Astrocyte (in vitro differentiated cells and primary cell): ENCODE data around the gene MAPK9. TPM values are rescaled to one million over a fixed set of nuclear protein-coding genes. Genes with fewer than 3 reads are reported as not detected.
A peak's percentile ranks its signal among the peaks of the same experiment; 100 is the strongest.

ENCODE experiments used
- DNase-seq: peaks from one replicate; pipeline ENCODE4 v3.0.0-alpha.2; 2010; ENCODE audit warnings: low read depth
- FAIRE-seq: peaks from 2 replicates; lab custom pipeline; 2011; peaks lifted over from hg19 to GRCh38; lab: Jason Lieb, UNC
- H2AFZ ChIP-seq: 2 replicates; pipeline ENCODE4 v1.6.0; 2012; ENCODE audit warnings: low read depth, low read length, inconsistent platforms
- H3K27ac ChIP-seq: 2 replicates; pipeline ENCODE4 v1.5.1; 2011; ENCODE audit warnings: low read depth, low read length, inconsistent platforms
- H3K27me3 ChIP-seq: 2 replicates; pipeline ENCODE4 v1.6.0; 2011; ENCODE audit warnings: low read length, inconsistent platforms; ENCODE audit not compliant: insufficient read depth
- H3K36me3 ChIP-seq: 2 replicates; pipeline ENCODE4 v1.5.1; 2011; ENCODE audit warnings: low read length, inconsistent platforms; ENCODE audit not compliant: insufficient read depth
- H3K4me1 ChIP-seq: 2 replicates; pipeline ENCODE4 v1.5.1; 2011; ENCODE audit warnings: low read length, inconsistent platforms; ENCODE audit not compliant: insufficient read depth
- H3K4me2 ChIP-seq: 2 replicates; pipeline ENCODE4 v1.6.0; 2012; ENCODE audit warnings: low read length, inconsistent platforms
- H3K4me3 ChIP-seq: 2 replicates; pipeline ENCODE4 v1.5.1; 2011; ENCODE audit warnings: low read depth, mild to moderate bottlenecking, low read length, inconsistent platforms; ENCODE audit not compliant: insufficient read depth
- H3K79me2 ChIP-seq: 2 replicates; pipeline ENCODE4 v1.6.0; 2012; ENCODE audit warnings: mild to moderate bottlenecking, low read length, inconsistent platforms; ENCODE audit not compliant: insufficient read depth
- H3K9ac ChIP-seq: 2 replicates; pipeline ENCODE4 v1.6.0; 2012; ENCODE audit warnings: mild to moderate bottlenecking, low read length, inconsistent platforms
- H3K9me3 ChIP-seq: 2 replicates; pipeline ENCODE4 v1.5.1; 2012; ENCODE audit warnings: low read depth, mild to moderate bottlenecking, low read length, inconsistent platforms; ENCODE audit not compliant: insufficient read depth
- H4K20me1 ChIP-seq: 2 replicates; pipeline ENCODE4 v1.6.0; 2012; ENCODE audit warnings: low read length, inconsistent platforms; ENCODE audit not compliant: insufficient read depth
- H3K27ac Mint-ChIP-seq: one replicate; pipeline ENCODE4 v1.8.0; 2021; ENCODE audit warnings: mild to moderate bottlenecking, mixed read lengths; ENCODE audit not compliant: unreplicated experiment
- H3K27me3 Mint-ChIP-seq: one replicate; pipeline ENCODE4 v1.8.0; 2021; ENCODE audit warnings: low read depth, mixed read lengths; ENCODE audit not compliant: unreplicated experiment
- H3K36me3 Mint-ChIP-seq: one replicate; pipeline ENCODE4 v1.8.0; 2021; ENCODE audit warnings: low read depth, mixed read lengths; ENCODE audit not compliant: unreplicated experiment
- H3K4me1 Mint-ChIP-seq: one replicate; pipeline ENCODE4 v1.8.0; 2021; ENCODE audit warnings: low read depth, mixed read lengths; ENCODE audit not compliant: unreplicated experiment
- H3K4me3 Mint-ChIP-seq: one replicate; pipeline ENCODE4 v1.8.0; 2021; ENCODE audit warnings: mild to moderate bottlenecking, moderate library complexity, mixed read lengths; ENCODE audit not compliant: unreplicated experiment
- H3K9me3 Mint-ChIP-seq: one replicate; pipeline ENCODE4 v1.8.0; 2021; ENCODE audit warnings: mild to moderate bottlenecking, mixed read lengths; ENCODE audit not compliant: unreplicated experiment
- CTCF ChIP-seq: IDR thresholded peaks from 2 replicates; pipeline ENCODE4 v1.5.1; 2011; ENCODE audit warnings: low read depth, mild to moderate bottlenecking, inconsistent platforms, low read length, moderate library complexity; ENCODE audit not compliant: insufficient read depth
- EZH2 ChIP-seq: IDR thresholded peaks from 2 replicates; pipeline ENCODE4 v1.6.1; 2012; ENCODE audit warnings: mild to moderate bottlenecking, low read length, inconsistent platforms; ENCODE audit not compliant: insufficient read depth
- total RNA-seq: library from RNA; stranded (reverse); gene quantifications from 2 replicates; pipeline ENCODE4 v1.2.1, GENCODE V29; 2021

Gene MAPK9
- total RNA-seq, 1 donor from 2014 or later = 34.0 TPM

- H3K4me1 Mint-ChIP-seq = peaks cover 30% of the 10 kb centered on the region
- H3K4me3 Mint-ChIP-seq = no peak overlapping the region
- no peak overlapping the region for H2AFZ ChIP-seq
- no peak for FAIRE-seq
- no peaks in the 10 kb centered on the region for H3K27me3 ChIP-seq
- peaks cover 23% of the 10 kb centered on the region for H3K36me3 ChIP-seq
- H3K79me2 ChIP-seq = peaks cover 13% of the 10 kb centered on the region
- peaks cover 14% of the 10 kb centered on the region for H4K20me1 ChIP-seq
- H3K27me3 Mint-ChIP-seq = no peaks in the 10 kb centered on the region
- no peak overlapping the region for H3K4me2 ChIP-seq
- no peak overlapping the region for H3K27ac Mint-ChIP-seq
- no peak for DNase-seq
- no peaks in the 10 kb centered on the region for H3K9me3 ChIP-seq
- no peaks in the 10 kb centered on the region for H3K9me3 Mint-ChIP-seq
- H3K27ac ChIP-seq = no peak overlapping the region
- H3K36me3 Mint-ChIP-seq = peaks cover 13% of the 10 kb centered on the region
- no peak for TF ChIP-seq CTCF
- no peak for TF ChIP-seq EZH2
- H3K9ac ChIP-seq = no peak overlapping the region
- H3K4me3 ChIP-seq = no peak overlapping the region
- H3K4me1 ChIP-seq = peaks cover 37% of the 10 kb centered on the region
Observed at GRCh38 chr5:180334751-180335613, 43.1 kb upstream of the MAPK9 start.

DNA sequence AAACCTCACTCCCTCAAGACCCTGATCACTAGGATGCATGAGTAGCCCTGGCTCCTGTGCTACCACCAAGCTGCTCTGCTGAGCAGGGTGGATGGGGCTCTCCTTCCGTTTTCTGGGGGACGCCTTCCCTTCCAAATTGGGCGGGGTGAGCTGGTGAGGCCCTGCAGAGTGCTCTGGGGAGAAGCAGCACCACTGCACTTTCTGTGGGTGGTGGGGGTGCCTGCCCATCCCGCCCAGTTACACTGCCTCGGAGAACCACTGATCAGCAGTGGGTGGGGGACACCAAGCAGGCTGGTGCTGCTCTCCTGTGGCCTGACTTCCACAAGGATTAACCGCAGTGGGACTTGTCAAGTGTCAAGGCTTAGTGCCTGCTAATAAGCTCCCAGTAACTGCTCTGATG is 42.3 kb upstream of the MAPK9 start:
- FAIRE-seq (no peak), DNase-seq (no peak)
- Mint-ChIP-seq H3K36me3 (peaks cover 12% of the 10 kb centered on the region), H3K27ac (no peak overlapping the region), H3K4me3 (no peak overlapping the region), H3K9me3 (no peaks in the 10 kb centered on the region), H3K27me3 (no peaks in the 10 kb centered on the region), H3K4me1 (peaks cover 30% of the 10 kb centered on the region)
- no peak for TF ChIP-seq EZH2
- no peak for TF ChIP-seq CTCF
- peak overlapping the region; percentile 32 for H3K9ac ChIP-seq
- peaks cover 23% of the 10 kb centered on the region for H3K36me3 ChIP-seq
- no peaks in the 10 kb centered on the region for H3K27me3 ChIP-seq
- peaks cover 6% of the 10 kb centered on the region for H4K20me1 ChIP-seq
- no peak overlapping the region for H2AFZ ChIP-seq
- peaks cover 44% of the 10 kb centered on the region for H3K4me1 ChIP-seq
- peaks cover 11% of the 10 kb centered on the region for H3K79me2 ChIP-seq
- H3K4me3 ChIP-seq = no peak overlapping the region
- peak overlapping the region; percentile 99 for H3K27ac ChIP-seq
- no peaks in the 10 kb centered on the region for H3K9me3 ChIP-seq
- H3K4me2 ChIP-seq = peak overlapping the region; percentile 33

DNA sequence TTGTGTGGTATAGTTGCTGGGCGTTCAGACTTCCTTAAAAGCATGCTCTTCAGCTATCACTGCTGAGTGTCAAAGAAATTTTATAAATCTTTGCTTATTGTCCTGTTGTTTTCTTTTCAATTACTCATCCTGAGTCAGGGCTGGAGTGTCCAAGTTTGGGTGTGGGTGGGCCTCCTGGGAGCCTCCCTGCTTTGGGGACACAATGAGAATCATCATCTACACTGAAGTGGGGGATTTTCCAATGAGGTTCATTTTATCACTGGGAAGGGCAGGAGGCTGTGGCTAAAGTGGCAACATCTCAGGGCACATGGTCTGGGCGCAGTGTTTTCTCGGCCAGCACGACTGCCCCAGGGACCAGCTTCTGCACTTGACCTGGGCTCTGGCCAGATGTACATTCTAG is 41.8 kb upstream of the MAPK9 start:
- H3K27ac Mint-ChIP-seq = no peak overlapping the region
- TF ChIP-seq CTCF (no peak), EZH2 (no peak)
- peaks cover 12% of the 10 kb centered on the region for H3K36me3 Mint-ChIP-seq
- H3K9ac ChIP-seq = peak overlapping the region; percentile 32
- peaks cover 30% of the 10 kb centered on the region for H3K4me1 Mint-ChIP-seq
- no peak overlapping the region for H2AFZ ChIP-seq
- no peaks in the 10 kb centered on the region for H3K9me3 ChIP-seq
- H3K4me2 ChIP-seq = peak overlapping the region; percentile 33
- no peak overlapping the region for H3K4me3 Mint-ChIP-seq
- peaks cover 8% of the 10 kb centered on the region for H3K79me2 ChIP-seq
- DNase-seq = peak; percentile 85
- H3K27ac ChIP-seq = peak overlapping the region; percentile 99
- H3K27me3 Mint-ChIP-seq = no peaks in the 10 kb centered on the region
- peaks cover 44% of the 10 kb centered on the region for H3K4me1 ChIP-seq
- H3K36me3 ChIP-seq = peaks cover 23% of the 10 kb centered on the region
- H4K20me1 ChIP-seq = peaks cover 5% of the 10 kb centered on the region
- no peaks in the 10 kb centered on the region for H3K9me3 Mint-ChIP-seq
- H3K27me3 ChIP-seq = no peaks in the 10 kb centered on the region
- H3K4me3 ChIP-seq = no peak overlapping the region
- FAIRE-seq = peak; percentile 79
